HepG2 (cell line): Measurements from ENCODE around the gene MADD. TPM values are rescaled to one million over a fixed set of nuclear protein-coding genes. Genes with fewer than 3 reads are reported as not detected.

ENCODE experiments used
- ATAD3A ChIP-seq: sonication (generic); formaldehyde crosslinking; IDR thresholded peaks from 2 replicates; pipeline ENCODE4 v1.4.0; 2020; ENCODE audit warnings: missing genetic modification reagents
- ATF6 ChIP-seq: sonication (generic); formaldehyde crosslinking; conservative IDR thresholded peaks from 2 replicates; pipeline ENCODE4 v1.4.0; 2020; ENCODE audit warnings: missing genetic modification reagents
- CAMTA2 ChIP-seq: sonication (generic); formaldehyde crosslinking; IDR thresholded peaks from 2 replicates; pipeline ENCODE4 v1.4.0; 2020; ENCODE audit warnings: mild to moderate bottlenecking, missing genetic modification reagents, borderline replicate concordance
- CBX2 ChIP-seq, 2 experiments: fragments of 200-600 bp in 1 of 2; sonication (generic); formaldehyde crosslinking in 1 of 2; IDR thresholded peaks; 2 replicates each; pipeline versions ENCODE4 v1.7.0 to v1.8.1; 2018 to 2022; ENCODE audit warnings: low read depth in 2 of 2, low read length in 1 of 2, mild to moderate bottlenecking in 1 of 2, missing genetic modification reagents in 1 of 2
- CERS6 ChIP-seq: sonication (generic); formaldehyde crosslinking; IDR thresholded peaks from 2 replicates; pipeline ENCODE4 v1.5.0; 2020; ENCODE audit warnings: missing genetic modification reagents
- ELF1 ChIP-seq: sonication (generic); formaldehyde crosslinking; IDR thresholded peaks from 2 replicates; pipeline ENCODE4 v1.4.0; 2020; ENCODE audit warnings: missing genetic modification reagents
- GFI1 ChIP-seq: sonication (generic); formaldehyde crosslinking; IDR thresholded peaks from 2 replicates; pipeline ENCODE4 v1.5.0; 2020; ENCODE audit warnings: missing genetic modification reagents, mild to moderate bottlenecking, borderline replicate concordance
- MXD4 ChIP-seq: IDR thresholded peaks from 2 replicates; pipeline ENCODE4 v1.6.1; 2016; ENCODE audit warnings: mild to moderate bottlenecking, missing biosample characterization, missing genetic modification reagents
- MYNN ChIP-seq: sonication (generic); formaldehyde crosslinking; IDR thresholded peaks from 2 replicates; pipeline ENCODE4 v1.4.0; 2020; ENCODE audit warnings: mild to moderate bottlenecking, low read depth, missing genetic modification reagents
- NFIC ChIP-seq: IDR thresholded peaks from 2 replicates; pipeline ENCODE4 v1.6.1; 2012; ENCODE audit warnings: mild to moderate bottlenecking, low read length, inconsistent platforms
- NKX3-1 ChIP-seq: sonication (generic); formaldehyde crosslinking; IDR thresholded peaks from 2 replicates; pipeline ENCODE4 v1.5.0; 2020; ENCODE audit warnings: missing genetic modification reagents
- RARA ChIP-seq: IDR thresholded peaks from 2 replicates; pipeline ENCODE4 v1.6.1; 2016; ENCODE audit warnings: missing genetic modification reagents, missing compliant biosample characterization
- RBM22 ChIP-seq: fragments of 200-400 bp; formaldehyde crosslinking; optimal IDR thresholded peaks from 2 replicates; pipeline ENCODE3; 2017; ENCODE audit warnings: mild to moderate bottlenecking, low read length, moderate library complexity
- SAP130 ChIP-seq: IDR thresholded peaks from 2 replicates; pipeline ENCODE4 v1.6.1; 2016; ENCODE audit warnings: low read depth
- SIX4 ChIP-seq: sonication (generic); formaldehyde crosslinking; IDR thresholded peaks from 2 replicates; pipeline ENCODE4 v1.4.0; 2020; ENCODE audit warnings: missing genetic modification reagents
- SP5 ChIP-seq: IDR thresholded peaks from 2 replicates; pipeline ENCODE4 v1.6.1; 2016; ENCODE audit warnings: low read depth, borderline replicate concordance
- SRY ChIP-seq: sonication (generic); formaldehyde crosslinking; IDR thresholded peaks from 2 replicates; pipeline ENCODE4 v1.8.0; 2022; ENCODE audit warnings: mild to moderate bottlenecking, missing genetic modification reagents
- TCF12 ChIP-seq, 2 experiments: fragments of 450-650 bp in 1 of 2; sonication (generic) in 1 of 2; formaldehyde crosslinking in 1 of 2; IDR thresholded peaks; 2 replicates each; pipeline versions ENCODE4 v1.6.1 to v1.8.0; 2017 to 2022; ENCODE audit warnings: antibody characterized with exemption in 1 of 2, mild to moderate bottlenecking in 1 of 2, missing genetic modification reagents in 1 of 2, moderate library complexity in 1 of 2
- THAP11 ChIP-seq: IDR thresholded peaks from 2 replicates; pipeline ENCODE4 v1.6.1; 2016; ENCODE audit warnings: missing biosample characterization, missing genetic modification reagents
- TMF1 ChIP-seq: sonication (generic); formaldehyde crosslinking; IDR thresholded peaks from 2 replicates; pipeline ENCODE4 v1.8.1; 2022; ENCODE audit warnings: low read depth, missing genetic modification reagents
- ZBTB3 ChIP-seq: sonication (generic); formaldehyde crosslinking; IDR thresholded peaks from 2 replicates; pipeline ENCODE4 v1.4.0; 2020; ENCODE audit warnings: low read depth, mild to moderate bottlenecking, moderate library complexity, missing genetic modification reagents, borderline replicate concordance
- ZNF232 ChIP-seq: sonication (generic); formaldehyde crosslinking; IDR thresholded peaks from 2 replicates; pipeline ENCODE4 v1.4.0; 2020; ENCODE audit warnings: missing genetic modification reagents, borderline replicate concordance
- ZNF253 ChIP-seq: sonication (generic); formaldehyde crosslinking; IDR thresholded peaks from 2 replicates; pipeline ENCODE4 v1.8.0; 2022; ENCODE audit warnings: mild to moderate bottlenecking, missing genetic modification reagents, borderline replicate concordance
- ZNF558 ChIP-seq: sonication (generic); formaldehyde crosslinking; IDR thresholded peaks from 2 replicates; pipeline ENCODE4 v1.9.0; 2022; ENCODE audit warnings: mild to moderate bottlenecking, missing genetic modification reagents, borderline replicate concordance
- ZNF605 ChIP-seq: sonication (generic); formaldehyde crosslinking; IDR thresholded peaks from 2 replicates; pipeline ENCODE4 v1.8.0; 2022; ENCODE audit warnings: mild to moderate bottlenecking, missing genetic modification reagents
- ZNF75D ChIP-seq: sonication (generic); formaldehyde crosslinking; IDR thresholded peaks from 2 replicates; pipeline ENCODE4 v1.8.1; 2023; ENCODE audit warnings: missing genetic modification reagents, mild to moderate bottlenecking, borderline replicate concordance
- ZNF761 ChIP-seq: sonication (generic); formaldehyde crosslinking; conservative IDR thresholded peaks from 2 replicates; pipeline ENCODE4 v1.4.0; 2020; ENCODE audit warnings: mild to moderate bottlenecking, missing genetic modification reagents
- polyA plus RNA-seq, 8 experiments: library from polyadenylated mRNA; depleted of rRNA in 3 of 8; stranded (reverse) in 7 of 8; unstranded in 1 of 8; fragments of >200 nt; fragmentation: Illumina TruSeq in 4 of 8; extraction: Trizol in 4 of 8; gene quantifications; 2 replicates each; pipeline versions ENCODE4 v1.2.1 to v1.2.3, GENCODE V29; 2011 to 2016; ENCODE audit warnings: low read depth in 4 of 8, missing spikeins in 1 of 8, mixed read lengths in 1 of 8; ENCODE audit not compliant: insufficient read depth in 1 of 8
- total RNA-seq, 5 experiments: library from RNA; depleted of rRNA; stranded (reverse); fragments of >200 nt; fragmentation: Illumina TruSeq; extraction: Trizol; gene quantifications; 2 replicates each; pipeline ENCODE4 v1.2.3, GENCODE V29; 2016; ENCODE audit warnings: low read depth in 1 of 5
- TF ChIP-seq, protein P1 (sequence below): sonication (generic); formaldehyde crosslinking; IDR thresholded peaks from 2 replicates; pipeline ENCODE4 v1.5.0; 2020; ENCODE audit warnings: mild to moderate bottlenecking, missing genetic modification reagents

The MADD gene
- total and polyA plus RNA-seq, 2 of the 13 experiments (the other 11 are each of a cell fraction or from before 2014, with no cell fraction given): 18.0 to 29.2 TPM

GRCh38 chr11:47253660-47254059 lies 16.3 kb upstream of the MADD start (continued):
- TF ChIP-seq ZNF75D (CRISPR knock-in tag) (no peak), NFIC (no peak), MYNN (CRISPR knock-in tag) (no peak), ZBTB3 (no peak), ZNF558 (CRISPR knock-in tag) (no peak), TCF12 (IDR thresholded peaks at IDR 0.05) (no peak), TCF12 (CRISPR knock-in tag; IDR thresholded peaks at IDR 0.05) (no peak), CERS6 (CRISPR knock-in tag) (no peak), RARA (CRISPR knock-in tag) (peak; percentile 75), ZNF232 (CRISPR knock-in tag) (peak; percentile 43; the same call in 1 of the 2 replicates), GFI1 (CRISPR knock-in tag) (no peak), SAP130 (CRISPR knock-in tag) (peak; percentile 63), TMF1 (CRISPR knock-in tag) (no peak), THAP11 (peak; percentile 33; the same call in 1 of the 2 replicates), ZNF761 (CRISPR knock-in tag) (no peak), ATF6 (no peak), CBX2 (IDR thresholded peaks at IDR 0.05; ENCODE audit: low read depth, low read length) (no peak), CBX2 (CRISPR knock-in tag; IDR thresholded peaks at IDR 0.05; ENCODE audit: low read depth) (no peak), ATAD3A (CRISPR knock-in tag) (no peak), SIX4 (CRISPR knock-in tag) (0 out of 2 replicates have a peak, but pooled peaks have one; percentile 35), SP5 (peak; percentile 62; the same call in 1 of the 2 replicates), CAMTA2 (CRISPR knock-in tag) (no peak), ELF1 (CRISPR knock-in tag) (no peak), SRY (CRISPR knock-in tag) (no peak), RBM22 (no peak), NKX3-1 (CRISPR knock-in tag) (no peak), ZNF605 (CRISPR knock-in tag) (peak; percentile 51; the same call in 1 of the 2 replicates), ZNF253 (CRISPR knock-in tag) (no peak), MXD4 (CRISPR knock-in tag) (no peak)
- TF ChIP-seq, protein P1, sequence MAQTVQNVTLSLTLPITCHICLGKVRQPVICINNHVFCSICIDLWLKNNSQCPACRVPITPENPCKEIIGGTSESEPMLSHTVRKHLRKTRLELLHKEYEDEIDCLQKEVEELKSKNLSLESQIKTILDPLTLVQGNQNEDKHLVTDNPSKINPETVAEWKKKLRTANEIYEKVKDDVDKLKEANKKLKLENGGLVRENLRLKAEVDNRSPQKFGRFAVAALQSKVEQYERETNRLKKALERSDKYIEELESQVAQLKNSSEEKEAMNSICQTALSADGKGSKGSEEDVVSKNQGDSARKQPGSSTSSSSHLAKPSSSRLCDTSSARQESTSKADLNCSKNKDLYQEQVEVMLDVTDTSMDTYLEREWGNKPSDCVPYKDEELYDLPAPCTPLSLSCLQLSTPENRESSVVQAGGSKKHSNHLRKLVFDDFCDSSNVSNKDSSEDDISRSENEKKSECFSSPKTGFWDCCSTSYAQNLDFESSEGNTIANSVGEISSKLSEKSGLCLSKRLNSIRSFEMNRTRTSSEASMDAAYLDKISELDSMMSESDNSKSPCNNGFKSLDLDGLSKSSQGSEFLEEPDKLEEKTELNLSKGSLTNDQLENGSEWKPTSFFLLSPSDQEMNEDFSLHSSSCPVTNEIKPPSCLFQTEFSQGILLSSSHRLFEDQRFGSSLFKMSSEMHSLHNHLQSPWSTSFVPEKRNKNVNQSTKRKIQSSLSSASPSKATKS: no peak
